ENCODE measurements around the gene KBTBD13.

DNA sequence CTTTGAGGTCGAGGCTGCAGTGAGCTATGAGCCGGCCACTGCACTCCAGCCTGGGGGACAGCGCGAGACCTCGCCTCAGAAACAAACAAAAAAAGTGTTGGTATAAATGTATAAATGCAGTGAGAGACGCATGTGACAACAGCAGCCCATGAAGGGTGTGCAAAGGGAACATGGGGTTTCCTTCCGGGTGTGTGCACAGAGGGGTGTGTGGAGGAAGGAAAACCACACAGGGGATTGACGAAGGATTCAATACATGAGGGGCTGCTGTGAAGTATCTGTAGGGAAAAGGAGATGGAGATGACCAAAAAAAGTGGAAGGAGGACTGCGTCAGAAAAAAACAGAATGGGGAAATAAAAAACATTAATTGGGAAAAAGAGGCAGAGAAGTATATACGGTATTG is 48.2 kb upstream of the KBTBD13 start:
- no peak for TF ChIP-seq TAF1 (IDR thresholded peaks at IDR 0.05; ENCODE audit: borderline replicate concordance, insufficient read depth, low read length)
- no peak for TF ChIP-seq POLR2AphosphoS5 (IDR thresholded peaks at IDR 0.05; ENCODE audit: low read depth, low read length)

Data from PFSK-1 (cell line).